NCI-H748 (cell line): Measurements from ENCODE around the gene ATP1A4.

Experiments used
- DNase-seq: peaks from one replicate; lab custom pipeline; 2025; ENCODE audit not compliant: unreplicated experiment; lab: John Stamatoyannopoulos, UW

The ATP1A4 gene

DNA sequence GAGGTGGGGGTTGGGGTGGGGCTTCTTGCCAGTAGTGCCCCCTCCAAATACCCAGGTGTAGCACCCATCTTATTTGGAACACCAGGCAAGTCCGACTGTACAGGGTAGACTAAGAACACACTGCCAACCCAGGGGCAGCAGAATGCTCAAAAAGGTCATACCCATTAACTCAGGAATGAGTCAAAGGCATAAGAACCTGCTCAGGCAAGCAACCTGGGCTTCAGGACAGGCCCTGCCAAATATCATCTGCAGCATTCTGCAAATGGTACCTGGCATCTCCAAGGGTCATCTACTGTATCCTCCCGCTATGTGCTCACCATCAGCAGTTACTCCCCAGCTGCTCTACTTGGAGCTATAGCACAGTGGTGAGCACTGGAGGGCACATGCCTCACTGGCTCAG is 73.2 kb downstream of the ATP1A4 start:
- no peak for DNase-seq

GRCh38 chr1:160225345-160225744 is 73.9 kb downstream of the ATP1A4 start:
- no peak for DNase-seq

DNA sequence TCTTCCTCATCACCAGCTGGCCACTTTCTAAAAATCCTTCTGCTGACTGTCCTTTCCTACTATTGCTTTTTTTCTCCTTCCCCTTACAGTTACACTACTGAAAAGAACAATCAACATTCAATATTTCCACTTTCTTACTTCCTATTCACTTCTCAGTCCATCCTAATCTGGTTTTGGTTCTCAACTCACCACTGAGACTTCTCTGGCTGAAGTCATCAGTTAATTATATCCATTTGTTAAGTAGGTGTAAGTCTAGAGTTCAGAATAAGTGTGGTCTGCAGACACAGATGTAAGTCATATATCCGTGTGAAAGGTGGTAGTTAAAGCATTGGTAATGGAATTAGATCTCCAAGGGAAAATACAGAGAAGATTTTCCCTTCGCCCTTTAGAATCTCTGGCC is 75.2 kb downstream of the ATP1A4 start:
- DNase-seq: no peak

- DNase-seq: no peak
Measured at GRCh38 chr1:160227034-160227433, 75.6 kb downstream of the ATP1A4 start.

- no peak for DNase-seq
Measured at GRCh38 chr1:160227561-160227960, 76.2 kb downstream of the ATP1A4 start.

DNA sequence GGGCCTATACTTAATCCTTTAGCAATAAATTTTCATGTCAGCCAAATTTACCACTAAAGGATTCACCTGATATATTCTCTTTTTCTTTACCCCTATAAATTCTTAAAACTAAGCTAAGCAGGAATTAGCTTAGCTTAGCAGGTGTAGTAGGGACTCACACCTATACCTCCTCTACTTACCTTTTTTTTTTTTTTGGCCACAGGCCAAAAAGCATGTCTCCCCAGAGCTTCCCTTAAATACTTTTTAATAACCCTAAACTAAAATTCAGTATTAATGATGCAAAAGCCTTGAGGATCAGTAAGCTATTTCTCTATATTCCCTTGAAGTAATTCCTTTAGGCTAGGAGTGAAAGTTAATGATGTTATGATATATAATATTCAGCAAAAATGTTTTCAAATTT is 77.0 kb downstream of the ATP1A4 start:
- no peak for DNase-seq

GRCh38 chr1:160232911-160233310 is 81.5 kb downstream of the ATP1A4 start:
- no peak for DNase-seq
